SK-N-SH (cell line): Measurements from ENCODE around the gene TOP3A. TPM values are rescaled to one million over a fixed set of nuclear protein-coding genes. Genes with fewer than 3 reads are reported as not detected.

Experiments used
- CTCF ChIA-PET: fragments of 300-600, 350-600 bp; formaldehyde crosslinking; extraction: SDS; loops from one replicate; lab custom pipeline; 2021; lab: Yijun Ruan, JAX
- POLR2A ChIA-PET: fragments of 350-600 bp; sonication (Branson Sonifier 250); formaldehyde crosslinking; extraction: SDS; loops from one replicate; lab custom pipeline; 2020; ENCODE audit warnings: antibody characterized with exemption, inconsistent platforms; lab: Yijun Ruan, JAX
- DNase-seq: peaks from one replicate; pipeline ENCODE4 v3.0.0; 2012
- H2AFZ ChIP-seq: fragments of 200-600 bp; sonication (generic); 2 replicates; pipeline ENCODE4 v1.8.1; 2016; ENCODE audit warnings: antibody characterized with exemption, mild to moderate bottlenecking, low read depth
- H3F3A ChIP-seq: fragments of 200-600 bp; sonication (generic); replicated peaks from 2 replicates; pipeline ENCODE3; 2016; ENCODE audit warnings: antibody characterized with exemption, mild to moderate bottlenecking; ENCODE audit not compliant: insufficient read depth
- H3K27ac ChIP-seq, 2 experiments: fragments of 200-500 bp in 1 of 2; fragments of 200-600 bp in 1 of 2; sonication (Bioruptor generic) in 1 of 2; sonication (generic), shearing (Covaris generic) in 1 of 2; 2 replicates each; pipeline versions ENCODE4 v1.5.1 to v1.6.1; 2014 to 2016; ENCODE audit warnings: low read depth in 2 of 2, inconsistent platforms in 1 of 2, low read length in 1 of 2, mild to moderate bottlenecking in 1 of 2, mixed read lengths in 1 of 2
- H3K27me3 ChIP-seq: fragments of 200-600 bp; sonication (generic), shearing (Covaris generic); 2 replicates; pipeline ENCODE4 v1.6.1; 2016; ENCODE audit warnings: mixed run types; ENCODE audit not compliant: insufficient read depth
- H3K36me3 ChIP-seq, 2 experiments: fragments of 200-500 bp in 1 of 2; fragments of 200-600 bp in 1 of 2; sonication (Bioruptor generic) in 1 of 2; sonication (generic) in 1 of 2; replicated peaks in 1 of 2; 2 replicates each; pipeline versions ENCODE3 to v1.5.1; 2014 to 2016; ENCODE audit warnings: low read length in 1 of 2, mild to moderate bottlenecking in 1 of 2; ENCODE audit not compliant: insufficient read depth in 2 of 2, control insufficient read depth in 1 of 2
- H3K4me1 ChIP-seq, 2 experiments: fragments of 200-500 bp in 1 of 2; fragments of 200-600 bp in 1 of 2; sonication (Bioruptor generic) in 1 of 2; sonication (generic), shearing (Covaris generic) in 1 of 2; 2 replicates each; pipeline versions ENCODE4 v1.5.1 to v1.6.1; 2014 to 2016; ENCODE audit warnings: low read depth in 1 of 2, low read length in 1 of 2, mixed run types in 1 of 2; ENCODE audit not compliant: insufficient read depth in 2 of 2, control insufficient read depth in 1 of 2
- H3K4me2 ChIP-seq: fragments of 200-600 bp; sonication (generic), shearing (Covaris generic); 2 replicates; pipeline ENCODE4 v1.6.1; 2017; ENCODE audit warnings: mixed run types
- H3K4me3 ChIP-seq, 2 experiments: fragments of 200-500 bp in 1 of 2; fragments of 200-600 bp in 1 of 2; sonication (Bioruptor generic) in 1 of 2; sonication (generic), shearing (Covaris generic) in 1 of 2; 2 replicates each; pipeline versions ENCODE4 v1.5.1 to v1.8.1; 2014 to 2016; ENCODE audit warnings: low read depth in 2 of 2, inconsistent platforms in 1 of 2, low read length in 1 of 2, mild to moderate bottlenecking in 1 of 2, mixed read lengths in 1 of 2, moderate library complexity in 1 of 2
- H3K79me2 ChIP-seq: fragments of 200-600 bp; sonication (generic); 2 replicates; pipeline ENCODE4 v1.8.1; 2017; ENCODE audit warnings: mild to moderate bottlenecking; ENCODE audit not compliant: insufficient read depth
- H3K9ac ChIP-seq: fragments of 200-600 bp; sonication (generic); 2 replicates; pipeline ENCODE4 v1.6.1; 2017; ENCODE audit warnings: mixed run types
- H3K9me2 ChIP-seq: fragments of 200-600 bp; sonication (generic); 2 replicates; pipeline ENCODE4 v1.6.1; 2017; ENCODE audit warnings: mixed run types
- H3K9me3 ChIP-seq: fragments of 200-600 bp; sonication (generic); 2 replicates; pipeline ENCODE4 v1.6.1; 2017; ENCODE audit warnings: mixed run types, mild to moderate bottlenecking, moderate library complexity
- H4K20me1 ChIP-seq: fragments of 200-600 bp; sonication (generic); 2 replicates; pipeline ENCODE4 v1.6.1; 2017; ENCODE audit warnings: mild to moderate bottlenecking, mixed run types; ENCODE audit not compliant: insufficient read depth
- CHD2 ChIP-seq: fragments of 150-350 bp; IDR thresholded peaks from 2 replicates; pipeline ENCODE4 v1.6.1; 2018; ENCODE audit warnings: low read length; ENCODE audit not compliant: partially characterized antibody
- EP300 ChIP-seq, 2 experiments: IDR thresholded peaks; 2 replicates each; pipeline versions ENCODE4 v1.4.0 to v1.6.1; 2012; ENCODE audit warnings: borderline replicate concordance in 1 of 2, low read depth in 1 of 2, low read length in 1 of 2
- EZH2phosphoT487 ChIP-seq: fragments of 200-600 bp; sonication (generic); IDR thresholded peaks from 2 replicates; pipeline ENCODE4 v1.6.1; 2017; ENCODE audit warnings: low read depth, mixed run types, mild to moderate bottlenecking, antibody characterized with exemption, moderate library complexity, borderline replicate concordance
- FOSL2 ChIP-seq: IDR thresholded peaks from 2 replicates; pipeline ENCODE4 v1.4.0; 2012; ENCODE audit warnings: low read depth, mild to moderate bottlenecking, moderate library complexity, borderline replicate concordance
- JUND ChIP-seq: IDR thresholded peaks from 2 replicates; pipeline ENCODE4 v1.4.0; 2012
- MEF2A ChIP-seq: IDR thresholded peaks from 2 replicates; pipeline ENCODE4 v1.4.0; 2012; ENCODE audit warnings: low read depth, borderline replicate concordance
- MXI1 ChIP-seq: IDR thresholded peaks from 2 replicates; pipeline ENCODE4 v1.6.1; 2012; ENCODE audit warnings: mild to moderate bottlenecking, low read depth, low read length, improper control_type of control experiment
- NFIC ChIP-seq: IDR thresholded peaks from 2 replicates; pipeline ENCODE4 v1.4.0; 2012; ENCODE audit warnings: borderline replicate concordance
- NRF1 ChIP-seq: IDR thresholded peaks from 2 replicates; pipeline ENCODE4 v1.6.1; 2012; ENCODE audit warnings: low read depth, mild to moderate bottlenecking, low read length
- POLR2AphosphoS5 ChIP-seq: IDR thresholded peaks from 2 replicates; pipeline ENCODE4 v1.6.1; 2012; ENCODE audit warnings: low read depth, low read length
- RAD21 ChIP-seq: IDR thresholded peaks from 2 replicates; pipeline ENCODE4 v1.6.1; 2012; ENCODE audit warnings: mild to moderate bottlenecking, low read length
- RCOR1 ChIP-seq: fragments of 150-350 bp; IDR thresholded peaks from 2 replicates; pipeline ENCODE4 v1.6.1; 2017; ENCODE audit warnings: antibody characterized with exemption, low read length
- RFX5 ChIP-seq: IDR thresholded peaks from 2 replicates; pipeline ENCODE4 v1.6.1; 2012; ENCODE audit warnings: mild to moderate bottlenecking, improper control_type of control experiment, low read length
- RXRA ChIP-seq: IDR thresholded peaks from 2 replicates; pipeline ENCODE4 v1.4.0; 2012; ENCODE audit warnings: low read depth, mild to moderate bottlenecking, borderline replicate concordance
- SIN3A ChIP-seq: IDR thresholded peaks from 2 replicates; pipeline ENCODE4 v1.6.1; 2012; ENCODE audit warnings: low read depth, mild to moderate bottlenecking, low read length, moderate library complexity, borderline replicate concordance
- SMC3 ChIP-seq: IDR thresholded peaks from 2 replicates; pipeline ENCODE4 v1.6.1; 2012; ENCODE audit warnings: low read depth, low read length, improper control_type of control experiment
- TAF1 ChIP-seq: IDR thresholded peaks from 2 replicates; pipeline ENCODE4 v1.6.1; 2012; ENCODE audit warnings: low read depth, mild to moderate bottlenecking, low read length, moderate library complexity, borderline replicate concordance
- TCF12 ChIP-seq: IDR thresholded peaks from 2 replicates; pipeline ENCODE4 v1.4.0; 2012
- WGBS: methylation state at CpG from one replicate; pipeline ENCODE4 v1.1.6; 2017; ENCODE audit warnings: low lambda C conversion rate; 5-methylcytosine and 5-hydroxymethylcytosine counted together
- polyA plus RNA-seq, 3 experiments: library from polyadenylated mRNA; depleted of rRNA; stranded (reverse); fragments of >200 nt; gene quantifications; 2 replicates each; pipeline ENCODE4 v1.2.3, GENCODE V29; 2012
- TF ChIP-seq, protein P1 (sequence below): fragments of 150-350 bp; IDR thresholded peaks from 2 replicates; pipeline ENCODE4 v1.6.1; 2016; ENCODE audit warnings: mild to moderate bottlenecking, low read depth, low read length
- TF ChIP-seq, protein P2 (sequence below): IDR thresholded peaks from 2 replicates; pipeline ENCODE4 v1.6.1; 2012; ENCODE audit warnings: mild to moderate bottlenecking, low read depth, low read length, moderate library complexity

TOP3A gene
- polyA plus RNA-seq, 1 of the 3 experiments (the other 2 are of a cell fraction), result 14.7 TPM

DNA sequence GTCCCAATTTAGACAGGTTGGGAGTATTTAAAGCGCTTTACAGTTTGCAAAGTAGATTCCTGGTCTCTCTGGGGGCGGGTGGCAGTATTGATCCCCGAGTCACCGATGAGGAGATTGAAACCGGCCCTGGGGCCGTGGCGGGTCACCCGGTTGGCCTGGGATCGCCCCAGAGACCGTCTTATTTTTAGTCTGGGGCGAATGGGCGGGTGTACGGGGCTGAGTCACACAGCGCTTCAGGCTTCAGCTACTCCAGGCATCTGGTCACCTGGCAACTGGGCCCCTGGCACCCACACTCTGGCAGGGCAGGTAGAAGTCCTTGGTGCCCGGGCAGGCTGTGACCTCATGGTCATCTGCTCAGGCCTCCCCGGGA, 53.7 kb downstream of the TOP3A start:
- Histone ChIP-seq H3K9me2 (no peaks in the 10 kb centered on the region), H3K9ac (peak overlapping the region; percentile 90), H3K4me1 (peaks cover 8 to 35% of the 10 kb centered on the region in 2 experiments; a peak in 2 of 4 replicates), H3K79me2 (peaks cover 49% of the 10 kb centered on the region), H3K4me3 (peak overlapping the region; percentile 91 to 98), H3K27ac (peak overlapping the region; percentile 87 to 91), H3F3A (peaks cover 12% of the 10 kb centered on the region), H2AFZ (peak overlapping the region; percentile 94), H3K27me3 (no peaks in the 10 kb centered on the region), H3K36me3 (peaks cover 0 to 31% of the 10 kb centered on the region in 2 experiments), H3K4me2 (peak overlapping the region; percentile 94), H3K9me3 (no peaks in the 10 kb centered on the region), H4K20me1 (peaks cover 16% of the 10 kb centered on the region)
- TF ChIP-seq RCOR1 (no peak), RXRA (0 out of 2 replicates have a peak, but pooled peaks have one; percentile 25), TAF1 (no peak), FOSL2 (peak; percentile 25; the same call in 1 of the 2 replicates), SIN3A (0 out of 2 replicates have a peak, but pooled peaks have one; percentile 5), MXI1 (no peak), EZH2phosphoT487 (no peak)
- 14% methylated on average over 11 of the region's 16 CpGs for WGBS
- DNase-seq, result peak; percentile 60
- CTCF ChIA-PET, result interaction anchor here (0.6 to 1.6 kb wide), 2 partner anchors 13 to 39 kb away, joined by 3 to 4 read pairs; no protein-coding TSS in a partner anchor
- POLR2A ChIA-PET, result no interaction called here

DNA sequence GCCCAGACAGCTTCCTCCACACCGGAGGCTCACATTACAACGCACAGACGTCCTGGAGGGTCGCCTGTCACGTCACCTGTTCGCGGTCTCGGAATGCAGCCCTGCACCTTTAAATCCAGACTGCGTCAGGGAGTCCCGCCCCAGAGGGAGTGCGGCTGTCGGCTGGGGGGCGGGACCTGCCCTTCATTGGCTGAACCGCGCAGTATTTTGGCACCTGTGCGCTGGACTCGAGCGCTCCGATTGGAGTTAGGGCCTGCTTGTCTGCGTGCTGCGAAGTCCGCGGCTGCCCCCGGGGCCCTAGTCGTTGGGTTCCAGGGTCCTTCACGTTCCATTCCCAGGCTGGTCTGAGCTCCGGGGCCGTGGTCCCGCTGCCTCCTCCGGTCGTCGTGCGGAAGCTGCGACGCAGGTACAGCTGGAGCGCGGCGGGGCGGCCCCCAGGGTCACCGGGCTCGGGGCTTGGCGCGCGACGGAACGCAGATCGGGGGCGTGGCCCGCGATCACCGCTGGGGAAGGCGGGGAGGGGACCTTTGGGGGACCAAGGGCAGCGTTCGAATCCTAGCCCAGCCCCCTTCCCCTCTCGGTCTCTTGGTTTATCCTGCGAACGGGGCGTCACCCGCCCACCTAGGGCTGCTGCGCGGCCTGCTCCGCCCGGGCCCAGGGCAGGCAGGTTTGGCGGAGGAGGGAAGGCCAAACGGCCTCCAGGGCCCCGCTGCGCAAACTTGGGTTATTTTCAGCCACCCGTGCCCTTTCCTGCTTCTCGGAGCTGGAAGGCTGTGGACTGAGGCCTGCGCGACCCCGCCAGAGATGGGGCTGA, 54.3 kb downstream of the TOP3A start, which contains the start of gene MIEF2:
Gene MIEF2, plus strand, starts transcription at position 331 of the 814 bp plus-strand sequence. CDS start 2,059 bp downstream, outside the sequence.
- H3K4me3 ChIP-seq, result peak within 1 kb of the TSS; percentile 91 to 98
- peak within 1 kb of the TSS; percentile 94 for H2AFZ ChIP-seq
- no peaks in the 10 kb centered on the region for H3K9me3 ChIP-seq
- DNase-seq, result peak; percentile 98
- no peaks in the 10 kb centered on the region for H3K9me2 ChIP-seq
- peaks cover 12% of the 10 kb centered on the region for H3F3A ChIP-seq
- H3K4me2 ChIP-seq, result peak within 1 kb of the TSS; percentile 94
- peak within 1 kb of the TSS; percentile 90 for H3K9ac ChIP-seq
- WGBS, result 3% methylated on average over 14 of the region's 72 CpGs
- no peaks in the 10 kb centered on the region for H3K27me3 ChIP-seq
- POLR2A ChIA-PET, result no interaction called here
- CTCF ChIA-PET, result interaction anchor here (1.6 to 3.6 kb wide), 2 partner anchors 12 to 13 kb away, joined by 4 to 21 read pairs; no protein-coding TSS in a partner anchor
- H3K4me1 ChIP-seq, result peaks cover 8 to 35% of the 10 kb centered on the region in 2 experiments; a peak in 2 of 4 replicates
- peak within 1 kb of the TSS; percentile 87 to 91 for H3K27ac ChIP-seq
- H3K36me3 ChIP-seq, result peaks cover 1 to 37% of the 10 kb centered on the region in 2 experiments
- peaks cover 55% of the 10 kb centered on the region for H3K79me2 ChIP-seq
- H4K20me1 ChIP-seq, result peaks cover 22% of the 10 kb centered on the region
- no peak for TF ChIP-seq JUND
- TF ChIP-seq TAF1, result peak; percentile 17; the same call in 1 of the 2 replicates
- TF ChIP-seq SIN3A, result 0 out of 2 replicates have a peak, but pooled peaks have one; percentile 12
- TF ChIP-seq, protein P1, sequence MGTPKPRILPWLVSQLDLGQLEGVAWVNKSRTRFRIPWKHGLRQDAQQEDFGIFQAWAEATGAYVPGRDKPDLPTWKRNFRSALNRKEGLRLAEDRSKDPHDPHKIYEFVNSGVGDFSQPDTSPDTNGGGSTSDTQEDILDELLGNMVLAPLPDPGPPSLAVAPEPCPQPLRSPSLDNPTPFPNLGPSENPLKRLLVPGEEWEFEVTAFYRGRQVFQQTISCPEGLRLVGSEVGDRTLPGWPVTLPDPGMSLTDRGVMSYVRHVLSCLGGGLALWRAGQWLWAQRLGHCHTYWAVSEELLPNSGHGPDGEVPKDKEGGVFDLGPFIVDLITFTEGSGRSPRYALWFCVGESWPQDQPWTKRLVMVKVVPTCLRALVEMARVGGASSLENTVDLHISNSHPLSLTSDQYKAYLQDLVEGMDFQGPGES, result peak; percentile 59
- TF ChIP-seq NFIC, result no peak
- peak; percentile 41; the same call in 1 of the 2 replicates for TF ChIP-seq POLR2AphosphoS5
- no peak for TF ChIP-seq TCF12
- peak; percentile 69 for TF ChIP-seq CHD2
- TF ChIP-seq, protein P2, sequence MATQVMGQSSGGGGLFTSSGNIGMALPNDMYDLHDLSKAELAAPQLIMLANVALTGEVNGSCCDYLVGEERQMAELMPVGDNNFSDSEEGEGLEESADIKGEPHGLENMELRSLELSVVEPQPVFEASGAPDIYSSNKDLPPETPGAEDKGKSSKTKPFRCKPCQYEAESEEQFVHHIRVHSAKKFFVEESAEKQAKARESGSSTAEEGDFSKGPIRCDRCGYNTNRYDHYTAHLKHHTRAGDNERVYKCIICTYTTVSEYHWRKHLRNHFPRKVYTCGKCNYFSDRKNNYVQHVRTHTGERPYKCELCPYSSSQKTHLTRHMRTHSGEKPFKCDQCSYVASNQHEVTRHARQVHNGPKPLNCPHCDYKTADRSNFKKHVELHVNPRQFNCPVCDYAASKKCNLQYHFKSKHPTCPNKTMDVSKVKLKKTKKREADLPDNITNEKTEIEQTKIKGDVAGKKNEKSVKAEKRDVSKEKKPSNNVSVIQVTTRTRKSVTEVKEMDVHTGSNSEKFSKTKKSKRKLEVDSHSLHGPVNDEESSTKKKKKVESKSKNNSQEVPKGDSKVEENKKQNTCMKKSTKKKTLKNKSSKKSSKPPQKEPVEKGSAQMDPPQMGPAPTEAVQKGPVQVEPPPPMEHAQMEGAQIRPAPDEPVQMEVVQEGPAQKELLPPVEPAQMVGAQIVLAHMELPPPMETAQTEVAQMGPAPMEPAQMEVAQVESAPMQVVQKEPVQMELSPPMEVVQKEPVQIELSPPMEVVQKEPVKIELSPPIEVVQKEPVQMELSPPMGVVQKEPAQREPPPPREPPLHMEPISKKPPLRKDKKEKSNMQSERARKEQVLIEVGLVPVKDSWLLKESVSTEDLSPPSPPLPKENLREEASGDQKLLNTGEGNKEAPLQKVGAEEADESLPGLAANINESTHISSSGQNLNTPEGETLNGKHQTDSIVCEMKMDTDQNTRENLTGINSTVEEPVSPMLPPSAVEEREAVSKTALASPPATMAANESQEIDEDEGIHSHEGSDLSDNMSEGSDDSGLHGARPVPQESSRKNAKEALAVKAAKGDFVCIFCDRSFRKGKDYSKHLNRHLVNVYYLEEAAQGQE, result no peak
- TF ChIP-seq RAD21, result no peak
- TF ChIP-seq RFX5, result peak; percentile 66
- peak; percentile 39 for TF ChIP-seq MXI1
- no peak for TF ChIP-seq RXRA
- no peak for TF ChIP-seq EZH2phosphoT487
- TF ChIP-seq NRF1, result peak; percentile 35; the same call in 1 of the 2 replicates
- no peak for TF ChIP-seq MEF2A
- no peak for TF ChIP-seq EP300 (IDR thresholded peaks at IDR 0.05; ENCODE audit: borderline replicate concordance in 1 of 2, low read depth in 1 of 2, low read length in 1 of 2)
- no peak for TF ChIP-seq SMC3
